Right kidney (tissue), 1 donor: ENCODE data around the gene ODF2.
A peak's percentile ranks its signal among the peaks of the same experiment; 100 is the strongest.
"Not testable (repeated sequence)": the region's sequence is repeated elsewhere in the genome, so short reads cannot be mapped to it uniquely, and the experiment has no call there.

Source experiments
- DNase-seq: peaks from one replicate; pipeline ENCODE4 v3.0.0-alpha.2; 2016

Gene ODF2

DNA sequence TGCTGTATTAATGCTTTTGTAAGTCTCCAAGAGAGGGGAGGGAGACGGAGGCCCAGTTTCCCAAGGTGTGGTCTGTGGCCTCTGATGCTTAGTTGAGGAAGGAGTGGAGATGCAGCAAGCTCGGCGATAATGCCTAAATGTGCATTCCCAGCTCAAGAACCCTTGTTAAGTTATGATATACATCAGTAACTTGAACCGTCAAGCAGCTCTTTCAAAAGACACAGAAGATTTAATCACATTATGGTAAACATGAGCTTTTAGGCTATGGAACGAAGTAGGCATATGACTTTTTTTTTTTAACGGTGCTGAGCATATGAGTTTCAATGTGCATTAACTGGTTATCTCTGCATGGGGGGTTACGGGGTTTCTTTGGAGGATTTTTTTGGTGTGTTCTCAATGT lies 26.4 kb downstream of the ODF2 start:
- DNase-seq = no peak

DNA sequence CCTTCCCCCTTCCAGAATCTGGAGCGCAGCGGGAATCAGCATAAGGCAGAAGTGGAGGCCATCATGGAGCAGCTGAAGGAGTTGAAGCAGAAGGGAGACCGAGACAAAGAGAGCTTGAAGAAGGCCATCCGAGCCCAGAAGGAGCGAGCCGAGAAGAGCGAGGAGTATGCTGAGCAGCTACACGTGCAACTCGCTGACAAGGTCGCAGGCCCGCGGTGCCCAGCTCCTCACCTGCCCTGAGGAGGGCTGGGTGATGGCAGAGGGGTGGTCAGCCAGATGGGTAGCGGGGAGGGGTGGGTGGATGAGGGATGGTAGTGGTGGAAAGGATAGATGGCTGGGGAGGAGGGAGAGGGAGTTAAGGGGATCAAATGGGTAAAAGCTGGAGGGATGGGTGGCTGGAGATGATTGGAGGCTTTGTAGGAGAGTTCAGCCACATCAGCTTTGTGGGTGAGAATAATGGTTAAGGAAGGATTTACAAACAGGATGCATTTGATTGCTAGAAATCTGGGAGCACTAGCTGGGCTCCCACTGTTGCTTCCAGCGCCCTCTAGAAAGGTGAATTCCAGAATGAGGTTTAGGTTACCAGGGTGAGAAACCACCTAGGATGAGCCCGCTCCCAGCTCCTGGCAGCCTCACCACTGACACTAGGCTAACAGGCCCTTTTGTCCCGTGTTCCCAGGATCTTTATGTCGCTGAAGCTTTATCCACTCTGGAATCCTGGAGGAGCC lies 29.0 kb downstream of the ODF2 start:
- DNase-seq = no peak

DNA sequence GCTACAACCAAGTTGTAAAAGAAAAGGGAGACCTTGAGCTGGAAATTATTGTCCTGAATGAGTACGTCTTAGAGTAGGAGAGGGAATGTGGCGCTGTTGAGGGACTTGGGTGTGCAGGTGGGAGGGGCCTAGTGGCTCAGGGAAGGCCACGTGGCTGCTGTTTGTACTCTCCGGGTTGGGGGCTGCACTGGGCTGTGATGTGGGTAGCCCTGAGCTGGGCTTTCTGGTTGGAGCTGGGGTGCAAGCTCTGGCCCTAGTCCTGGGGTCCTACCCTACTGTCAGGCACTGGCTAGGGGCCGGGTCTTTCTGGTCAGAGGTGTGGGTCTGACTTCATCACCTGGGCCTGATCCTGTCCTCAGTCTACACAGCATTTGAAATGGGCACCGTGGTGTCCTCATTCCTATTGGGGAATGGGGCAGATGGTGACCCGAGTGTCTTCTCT lies 29.6 kb downstream of the ODF2 start:
- no peak for DNase-seq

DNA sequence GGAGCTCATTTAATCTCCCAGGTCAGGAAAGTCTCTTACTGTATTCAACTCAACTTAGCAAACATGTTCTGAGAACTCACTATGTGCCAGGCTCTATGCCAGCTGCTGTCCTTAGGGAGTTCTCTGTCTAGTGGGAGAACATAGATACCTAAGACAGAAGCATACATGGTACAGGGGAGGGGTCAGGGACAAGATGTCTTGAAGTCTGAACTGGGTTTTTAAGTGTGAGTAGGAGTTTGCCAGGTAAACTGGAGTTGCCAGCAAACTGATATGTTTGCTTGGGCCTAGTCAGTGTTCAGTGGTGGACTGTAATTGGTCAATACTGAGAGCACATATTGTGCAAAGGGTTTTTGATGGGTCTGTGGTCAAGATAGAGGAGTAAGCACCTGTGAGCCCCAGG lies 30.4 kb downstream of the ODF2 start:
- DNase-seq = no peak

DNA sequence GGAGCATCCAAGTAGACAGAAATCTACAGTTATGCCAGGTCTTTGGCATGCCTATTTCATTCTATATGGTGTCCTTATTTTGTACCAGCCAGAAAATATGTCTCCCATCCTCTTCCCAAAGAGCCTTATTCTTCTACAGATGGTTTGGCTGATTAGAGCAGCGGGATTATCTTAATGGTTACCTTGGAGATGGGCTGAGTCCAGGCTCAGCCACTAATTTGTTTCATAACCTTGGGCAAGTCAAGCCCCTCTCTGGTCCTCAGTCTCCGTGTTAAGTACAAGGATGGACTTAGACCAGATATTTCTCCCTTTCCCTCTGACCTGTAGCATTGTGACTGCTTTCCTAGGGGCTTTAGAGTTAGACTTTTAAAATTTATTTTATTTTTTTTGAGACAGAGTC lies 37.6 kb downstream of the ODF2 start:
- DNase-seq = no peak

DNA sequence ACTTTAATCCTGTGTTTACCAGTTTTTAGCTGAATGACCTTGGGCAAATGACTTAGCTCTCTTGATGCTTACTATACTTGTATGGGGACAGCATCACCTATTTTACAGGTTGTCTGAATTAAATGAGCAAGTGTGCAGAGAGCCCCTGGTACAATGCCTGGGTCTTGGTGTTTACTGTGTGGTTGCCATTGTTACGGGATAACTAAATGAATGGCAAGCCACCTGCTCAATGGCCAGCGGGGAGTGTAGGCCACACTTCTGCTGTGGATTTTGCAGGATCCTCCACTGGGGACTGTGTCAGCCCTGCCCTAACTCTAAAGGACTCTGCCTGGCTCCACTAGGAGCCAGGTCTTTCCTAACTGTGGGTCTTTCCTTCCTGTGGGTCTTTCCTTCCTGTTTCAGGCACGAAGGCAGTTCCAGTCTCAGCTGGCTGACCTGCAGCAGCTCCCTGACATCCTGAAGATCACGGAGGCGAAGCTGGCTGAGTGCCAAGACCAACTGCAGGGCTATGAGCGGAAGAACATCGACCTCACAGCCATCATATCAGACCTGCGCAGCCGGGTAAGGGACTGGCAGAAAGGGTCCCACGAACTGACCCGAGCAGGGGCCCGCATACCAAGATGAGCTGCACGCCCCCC lies 38.4 kb downstream of the ODF2 start:
- peak; percentile 37 for DNase-seq

DNA sequence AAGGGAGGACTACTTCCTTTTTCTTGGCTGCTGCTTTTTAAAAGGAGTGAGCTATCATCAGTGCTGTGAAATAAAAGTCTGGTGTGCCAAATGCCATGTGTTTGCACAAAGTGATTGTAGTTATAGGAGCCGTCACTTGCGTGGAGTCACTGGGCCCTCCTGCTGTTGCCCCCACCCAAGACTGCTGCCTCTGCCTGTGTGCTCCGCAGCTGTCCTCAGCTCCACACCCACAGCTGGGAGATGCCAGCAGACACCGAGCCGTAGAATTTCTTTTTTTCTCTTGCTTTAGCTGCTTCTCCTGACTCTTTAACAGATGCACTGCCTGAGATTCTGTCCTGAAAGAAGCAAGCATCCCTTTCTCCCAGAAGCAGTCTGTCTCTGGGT lies 38.9 kb downstream of the ODF2 start:
- DNase-seq = no peak

DNA sequence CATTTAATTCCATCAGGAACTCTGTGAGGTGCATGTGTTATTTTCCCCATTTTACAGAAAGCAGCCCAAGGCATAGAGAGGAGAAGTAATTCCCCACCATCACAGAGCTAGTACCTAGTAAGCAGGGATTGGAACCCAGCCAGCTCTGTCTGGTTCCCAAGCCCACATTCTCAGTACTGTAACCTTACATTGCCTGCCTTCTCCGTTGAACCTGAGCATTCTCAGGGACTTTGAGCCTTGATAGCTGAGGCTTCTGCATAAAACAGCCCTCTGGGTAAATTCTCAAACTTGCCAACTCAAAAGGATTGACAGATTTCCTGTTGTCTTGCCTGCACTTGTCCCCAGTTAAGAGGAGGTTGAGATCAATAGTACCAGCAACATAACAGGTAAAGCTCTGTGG lies 39.5 kb downstream of the ODF2 start:
- no peak for DNase-seq

DNA sequence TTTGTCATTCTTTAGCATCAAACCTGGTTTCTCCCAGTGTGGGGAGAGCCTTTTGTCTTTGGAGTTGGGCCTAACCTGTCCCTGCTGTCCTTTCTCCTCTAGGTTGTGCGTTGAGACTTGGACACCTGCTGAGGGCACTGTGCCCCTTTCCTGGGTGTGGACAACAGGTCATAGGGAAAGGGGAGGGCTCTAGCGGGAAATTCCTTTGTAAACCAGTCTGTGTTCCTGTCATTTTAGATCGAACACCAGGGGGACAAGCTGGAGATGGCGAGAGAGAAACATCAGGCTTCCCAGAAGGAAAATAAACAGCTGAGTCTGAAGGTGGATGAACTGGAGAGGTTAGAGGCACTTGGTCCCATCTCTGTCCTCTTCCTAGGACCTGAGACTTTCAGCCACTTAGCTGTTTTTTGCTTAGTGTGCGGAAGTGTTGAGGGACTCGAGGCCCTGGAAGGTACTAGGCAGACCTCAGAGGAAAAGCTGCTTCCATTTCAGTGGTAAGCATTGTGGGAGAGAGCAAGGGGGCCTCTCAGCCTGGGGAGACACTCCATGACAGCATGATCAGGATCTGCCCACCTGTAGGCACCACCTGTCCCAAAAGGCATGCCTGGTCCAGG lies 40.1 kb downstream of the ODF2 start:
- DNase-seq = no peak

DNA sequence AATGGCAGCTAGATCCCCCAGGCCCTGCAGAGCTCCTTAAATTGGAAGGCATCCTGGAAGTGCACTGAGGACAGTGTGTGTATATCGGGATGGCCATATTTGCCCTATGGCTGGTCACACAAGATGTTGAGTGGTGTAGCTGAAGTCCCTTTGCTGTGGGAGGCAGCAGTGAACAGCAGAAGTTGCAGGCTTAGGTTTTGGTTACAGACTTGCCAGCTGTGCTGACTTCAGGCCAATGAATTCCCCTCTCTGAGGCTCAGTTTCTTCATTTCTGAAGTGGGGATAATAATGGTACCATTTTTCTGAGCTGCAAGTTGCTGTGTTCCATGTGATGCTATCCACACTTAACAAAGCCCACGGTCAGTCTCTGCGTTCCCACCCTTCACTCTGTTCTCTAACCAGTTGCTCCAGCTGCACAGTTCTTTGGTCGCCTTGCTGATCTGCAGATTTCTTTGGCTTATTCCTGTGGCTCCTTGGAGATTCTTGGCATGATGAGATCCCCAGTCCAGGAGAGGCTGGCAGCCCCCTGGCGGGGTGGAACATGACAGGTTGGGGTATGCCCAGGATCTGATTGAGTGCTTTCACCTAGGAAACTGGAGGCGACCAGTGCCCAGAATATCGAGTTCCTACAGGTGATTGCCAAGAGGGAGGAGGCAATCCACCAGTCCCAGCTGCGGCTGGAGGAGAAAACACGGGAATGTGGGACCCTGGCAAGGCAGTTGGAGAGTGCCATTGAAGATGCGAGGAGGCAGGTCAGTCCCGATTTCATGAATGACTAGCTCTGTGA lies 42.2 kb downstream of the ODF2 start:
- DNase-seq = no peak

DNA sequence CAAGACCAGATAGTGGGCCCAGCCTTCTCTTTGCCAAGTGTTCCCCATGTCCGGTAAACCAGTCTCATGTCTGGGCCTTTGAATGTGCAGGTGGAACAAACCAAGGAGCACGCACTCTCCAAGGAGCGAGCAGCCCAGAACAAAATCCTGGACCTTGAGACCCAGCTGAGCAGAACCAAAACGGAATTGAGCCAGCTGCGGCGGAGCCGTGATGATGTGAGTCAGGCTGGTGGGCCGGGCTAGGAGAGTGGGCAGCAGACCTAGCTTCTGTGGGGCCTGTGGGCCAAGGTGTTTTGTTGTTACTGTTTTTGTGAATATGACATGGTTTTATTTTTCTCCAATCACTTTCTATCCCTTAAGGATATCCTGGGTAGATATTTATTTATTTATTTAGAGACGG lies 43.1 kb downstream of the ODF2 start:
- DNase-seq = no peak

DNA sequence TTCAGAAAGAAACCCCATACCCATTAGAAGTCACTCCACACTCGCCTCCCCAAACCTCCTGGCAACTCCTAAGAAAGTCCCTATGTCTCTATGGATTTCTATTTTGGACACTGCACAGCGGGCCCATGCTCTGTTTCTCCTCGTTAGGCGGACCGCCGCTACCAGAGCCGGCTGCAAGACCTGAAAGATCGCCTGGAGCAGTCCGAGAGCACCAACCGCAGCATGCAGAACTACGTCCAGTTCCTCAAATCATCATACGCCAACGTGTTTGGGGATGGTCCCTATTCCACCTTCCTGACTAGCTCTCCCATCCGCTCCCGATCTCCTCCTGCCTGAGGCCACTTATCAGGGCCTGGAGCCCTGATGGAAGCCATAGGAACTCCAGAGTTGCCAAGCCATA lies 44.1 kb downstream of the ODF2 start:
- no peak for DNase-seq

DNA sequence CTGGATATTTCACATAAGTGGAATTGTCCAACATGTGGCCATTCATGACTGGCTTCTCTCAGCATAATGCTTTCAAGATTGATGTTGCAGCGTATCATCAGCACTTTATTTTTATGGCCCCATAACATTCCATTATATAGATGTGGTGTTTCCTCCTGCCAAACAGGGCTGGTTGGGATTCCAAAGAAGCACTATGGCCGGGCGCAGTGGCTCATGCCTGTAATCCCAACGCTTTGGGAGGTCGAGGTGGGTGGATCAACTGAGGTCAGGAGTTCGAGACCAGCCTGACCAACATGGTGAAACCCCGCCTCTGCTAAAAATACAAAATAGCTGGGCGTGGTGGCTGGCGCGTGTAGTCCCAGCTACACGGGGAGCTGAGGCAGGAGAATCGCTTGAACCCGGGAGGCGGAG lies 47.6 kb downstream of the ODF2 start:
- DNase-seq = not testable (repeated sequence)

DNA sequence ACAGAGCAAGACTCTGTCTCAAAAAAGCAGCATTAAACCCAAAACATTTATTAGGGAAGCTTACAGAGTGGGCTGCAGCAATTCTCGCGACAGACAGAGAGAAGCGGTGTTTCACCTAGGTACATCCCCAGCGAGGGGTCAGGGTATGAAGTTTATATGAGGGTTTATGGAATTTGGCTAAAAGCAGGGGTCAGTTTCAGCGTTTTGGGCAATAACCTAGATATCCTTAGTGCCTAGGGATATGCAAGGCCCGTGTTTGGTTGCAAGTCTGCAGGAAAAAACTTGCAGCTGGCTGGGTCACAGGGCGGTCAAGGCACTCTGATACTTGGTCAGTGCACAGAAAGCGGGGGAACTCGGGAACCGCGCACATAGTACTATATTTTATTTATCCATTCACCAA lies 48.1 kb downstream of the ODF2 start:
- DNase-seq = peak; percentile 39

DNA sequence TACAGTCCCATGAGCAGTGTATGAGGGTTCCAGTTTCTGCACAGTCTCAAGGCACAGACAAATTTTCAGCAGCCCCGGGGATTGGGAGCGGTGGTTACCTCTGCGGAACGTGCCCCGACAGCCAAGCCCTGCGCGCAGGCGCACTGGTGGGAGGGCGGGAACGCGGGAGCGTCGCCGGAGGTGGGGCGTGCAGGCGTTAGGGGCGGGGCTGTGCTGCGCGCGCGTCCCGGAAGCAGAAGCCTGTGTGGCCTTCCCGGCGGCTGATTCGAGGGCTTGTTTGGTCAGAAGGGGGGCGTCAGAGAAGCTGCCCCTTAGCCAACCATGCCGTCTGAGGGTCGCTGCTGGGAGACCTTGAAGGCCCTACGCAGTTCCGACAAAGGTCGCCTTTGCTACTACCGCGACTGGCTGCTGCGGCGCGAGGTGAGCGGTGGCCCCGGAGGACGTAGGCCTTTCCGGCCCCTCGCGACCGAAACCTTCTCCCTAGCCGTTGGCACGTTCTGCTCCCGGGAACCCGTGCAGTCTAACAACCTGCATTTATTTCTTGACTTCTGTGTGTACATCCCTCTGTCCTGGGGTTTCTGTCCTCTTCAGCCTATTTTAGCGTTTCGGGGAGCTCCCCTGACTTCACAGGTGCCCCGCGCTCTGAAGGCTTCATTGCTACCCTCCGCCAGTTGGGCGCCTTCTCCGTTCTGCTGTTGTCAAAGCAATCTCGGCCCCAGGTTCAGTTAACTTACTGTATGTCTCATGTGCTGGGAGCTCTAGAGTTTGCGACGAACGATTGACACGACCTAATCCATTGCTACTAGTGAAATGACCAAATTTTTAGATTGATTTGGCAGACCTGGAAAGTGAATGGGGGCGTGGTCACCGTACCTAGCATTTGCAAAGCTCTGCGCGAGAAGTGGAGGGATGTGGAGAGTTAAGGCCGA lies 48.9 kb downstream of the ODF2 start, which contains the start of gene GLE1:
GLE1 (plus strand) TSS at position 235 of the 929 bp plus-strand sequence; CDS start at position 322, 87 bp downstream.
- DNase-seq = peak; percentile 88

DNA sequence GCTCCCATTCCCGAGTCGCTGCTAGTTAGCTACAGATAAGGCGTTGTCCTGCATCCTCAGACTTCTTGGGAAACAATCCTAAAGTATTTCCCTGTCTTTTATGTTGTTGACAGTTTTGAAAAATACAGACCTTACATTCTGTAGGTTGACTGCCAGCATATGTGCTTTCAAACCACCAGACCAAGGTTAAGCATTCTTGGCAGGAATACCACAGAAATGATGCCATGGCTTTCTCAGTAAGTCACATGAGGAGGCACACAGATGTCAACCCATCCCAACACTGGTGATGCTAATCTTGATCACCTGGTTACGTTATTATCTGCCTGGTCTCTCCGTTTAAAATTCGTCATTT lies 49.6 kb downstream of the ODF2 start:
- no peak for DNase-seq

DNA sequence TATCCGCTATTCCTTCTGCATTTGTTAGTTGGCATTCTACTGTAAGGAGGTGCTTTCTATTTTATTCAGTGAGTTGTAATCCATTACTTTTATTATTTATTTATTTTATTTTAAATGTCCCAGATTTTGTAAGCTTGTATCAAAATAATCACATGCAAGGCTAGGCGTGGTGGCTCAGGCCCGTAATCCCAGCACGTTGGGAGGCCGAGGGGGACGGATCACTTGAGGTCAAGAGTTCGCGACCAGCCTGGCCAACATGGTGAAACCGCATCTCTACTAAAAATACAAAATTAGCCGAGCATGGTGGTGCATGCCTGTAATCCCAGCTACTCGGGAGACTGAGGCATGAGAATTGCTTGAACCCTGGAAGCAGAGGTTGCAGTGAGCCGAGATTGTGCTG lies 50.1 kb downstream of the ODF2 start:
- DNase-seq = not testable (repeated sequence)

DNA sequence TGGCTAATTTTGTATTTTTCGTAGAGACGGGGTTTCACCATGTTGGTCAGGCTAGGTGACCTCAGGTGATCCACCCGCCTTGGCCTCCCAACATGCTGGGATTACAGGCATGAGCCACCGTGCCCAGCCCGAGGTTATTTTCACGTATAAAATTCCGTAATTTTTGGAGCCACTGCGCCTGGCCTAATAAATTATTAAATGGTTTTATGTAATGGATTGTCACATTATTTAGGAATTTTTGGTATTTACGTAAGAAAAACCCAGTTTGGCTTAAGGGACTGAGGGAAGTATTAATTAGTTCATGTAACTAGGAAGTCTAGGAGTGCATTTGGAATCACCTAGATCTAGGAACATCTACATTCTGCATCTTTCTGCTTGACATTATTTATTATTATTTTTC lies 57.0 kb downstream of the ODF2 start:
- no peak for DNase-seq

DNA sequence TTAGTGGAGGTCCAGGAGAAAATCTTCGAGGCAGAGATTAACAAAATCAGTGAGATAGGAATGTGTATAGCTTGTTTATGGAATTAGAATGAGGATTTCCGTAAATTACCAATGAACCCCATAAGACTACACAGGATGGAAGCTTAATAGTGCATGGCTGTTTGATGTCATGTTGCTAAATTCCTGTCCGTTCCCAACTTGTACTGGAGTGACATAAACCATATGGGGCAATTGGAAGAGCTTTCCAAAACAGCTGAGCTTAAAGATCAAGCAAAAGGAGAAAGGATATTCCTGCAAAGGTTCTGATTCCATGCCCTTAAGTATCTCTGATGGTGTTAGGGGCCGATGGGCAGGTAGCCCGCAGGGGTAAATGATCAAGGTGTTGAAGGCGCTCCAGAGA lies 66.2 kb downstream of the ODF2 start:
- DNase-seq = no peak

DNA sequence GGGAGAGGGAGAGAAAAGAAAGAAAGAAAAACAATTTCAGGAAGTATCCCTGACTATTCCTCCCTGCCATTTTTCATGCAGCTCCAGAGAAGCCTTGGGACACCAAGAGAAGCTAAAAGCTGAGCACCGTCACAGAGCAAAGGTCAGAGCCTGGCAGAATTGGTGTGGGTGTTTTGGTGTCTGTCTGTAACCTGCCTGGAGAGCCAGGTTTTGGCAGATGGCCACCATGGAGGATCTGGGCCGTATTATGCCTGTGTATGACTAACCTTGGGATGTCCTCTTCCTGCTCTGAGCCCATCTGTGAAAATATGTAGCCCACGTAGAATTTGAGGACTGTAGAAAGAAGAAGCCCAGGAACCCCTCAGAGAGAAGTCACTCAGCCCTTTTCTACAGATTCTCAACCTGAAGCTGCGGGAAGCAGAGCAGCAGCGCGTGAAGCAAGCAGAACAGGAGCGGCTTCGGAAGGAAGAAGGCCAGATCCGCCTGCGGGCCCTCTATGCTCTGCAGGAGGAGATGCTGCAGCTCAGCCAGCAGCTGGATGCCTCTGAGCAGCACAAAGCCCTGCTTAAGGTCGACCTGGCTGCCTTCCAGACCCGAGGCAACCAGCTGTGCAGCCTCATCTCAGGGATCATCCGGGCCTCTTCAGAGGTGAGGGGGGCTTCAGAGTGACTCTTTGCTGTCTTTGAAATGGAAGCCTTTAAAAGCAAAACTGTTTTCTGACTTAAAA lies 67.6 kb downstream of the ODF2 start:
- DNase-seq = peak; percentile 31

DNA sequence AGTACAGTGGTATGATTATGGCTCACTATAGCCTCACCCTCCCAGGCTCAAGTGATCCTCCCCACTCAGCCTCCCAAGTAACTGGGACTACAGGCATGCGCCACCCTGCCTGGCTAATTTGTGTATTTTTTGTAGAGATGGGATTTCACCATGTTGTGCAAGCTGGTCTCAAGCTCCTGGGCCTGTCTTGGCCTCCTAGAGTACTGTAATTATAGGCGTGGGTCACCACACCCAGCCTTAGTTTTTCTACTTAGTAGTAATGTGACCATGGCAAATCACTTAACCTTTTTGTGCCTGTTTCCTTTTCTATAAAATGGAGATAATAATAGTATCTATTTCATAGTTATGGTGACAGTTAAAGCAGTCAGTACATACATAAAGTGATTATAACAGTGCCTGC lies 70.9 kb downstream of the ODF2 start:
- no peak for DNase-seq
